KOPT-K1 (cell line): ENCODE data around the gene S100A10.

Experiments used
- H3K27ac ChIP-seq: fragments of 200-600 bp; sonication (generic); 2 replicates; pipeline ENCODE4 v1.5.1; 2016; ENCODE audit warnings: antibody characterized with exemption, mild to moderate bottlenecking, low read depth, low read length; ENCODE audit not compliant: poor library complexity, severe bottlenecking
- H3K36me3 ChIP-seq: fragments of 200-600 bp; sonication (generic); 2 replicates; pipeline ENCODE4 v1.5.1; 2017; ENCODE audit warnings: antibody characterized with exemption, mild to moderate bottlenecking, low read length, moderate library complexity; ENCODE audit not compliant: insufficient read depth
- H3K9me3 ChIP-seq: fragments of 200-600 bp; sonication (generic); 2 replicates; pipeline ENCODE4 v1.5.1; 2017; ENCODE audit warnings: antibody characterized with exemption, low read length, mild to moderate bottlenecking; ENCODE audit not compliant: insufficient read depth, poor library complexity, severe bottlenecking

The S100A10 gene

DNA sequence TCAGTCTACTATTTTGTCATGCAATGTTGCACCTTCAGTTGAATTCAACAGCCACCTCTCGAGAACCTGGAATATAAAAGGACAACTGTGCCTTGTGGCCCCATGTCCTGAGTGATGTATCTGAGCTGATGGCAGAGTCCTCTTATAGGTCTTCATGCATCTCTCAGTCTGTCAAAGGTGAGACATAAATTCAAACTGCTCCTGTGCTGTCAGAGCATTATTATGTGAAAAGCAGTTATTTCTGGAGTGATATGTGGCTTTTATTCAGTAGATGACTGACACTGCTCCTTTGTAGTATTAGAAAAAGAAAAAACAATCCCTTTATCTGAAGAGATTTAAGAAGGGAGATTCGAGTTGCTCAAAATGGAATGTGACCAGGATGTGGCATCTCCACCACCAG, 8.4 kb downstream of the S100A10 start:
- Histone ChIP-seq H3K36me3 (0 out of 2 replicates have a peak, but pooled peaks cover 9% of the 10 kb centered on the region), H3K9me3 (no peaks in the 10 kb centered on the region), H3K27ac (no peak overlapping the region)

GRCh38 chr1:151984313-151984956, 9.2 kb downstream of the S100A10 start:
- 0 out of 2 replicates have a peak, but pooled peaks cover 9% of the 10 kb centered on the region for H3K36me3 ChIP-seq
- no peak overlapping the region for H3K27ac ChIP-seq
- no peaks in the 10 kb centered on the region for H3K9me3 ChIP-seq

- H3K9me3 ChIP-seq, result no peaks in the 10 kb centered on the region
- 0 out of 2 replicates have a peak, but pooled peaks cover 9% of the 10 kb centered on the region for H3K36me3 ChIP-seq
- H3K27ac ChIP-seq, result no peak overlapping the region
These were observed 11.2 kb downstream of the S100A10 start for GRCh38 chr1:151982300-151983005.

DNA sequence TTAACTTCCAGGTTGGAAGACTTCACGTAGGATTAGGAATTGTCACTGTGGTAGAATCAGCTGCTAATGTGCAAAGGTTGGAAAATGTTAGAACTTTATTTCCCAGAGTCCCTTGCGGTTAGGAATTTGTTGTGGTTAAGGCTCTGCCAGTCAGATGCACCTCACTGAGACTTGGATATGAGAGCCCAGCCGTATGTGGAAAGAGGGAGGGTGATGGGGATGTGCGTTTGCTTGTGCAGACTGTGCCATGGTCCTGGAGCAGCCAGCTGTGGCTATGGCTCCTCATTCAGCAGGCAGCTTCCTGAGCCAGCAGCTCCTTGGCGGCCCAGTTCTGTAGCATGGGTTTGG, 12.5 kb downstream of the S100A10 start:
- no peak overlapping the region for H3K27ac ChIP-seq
- 0 out of 2 replicates have a peak, but pooled peaks cover 9% of the 10 kb centered on the region for H3K36me3 ChIP-seq
- no peaks in the 10 kb centered on the region for H3K9me3 ChIP-seq

DNA sequence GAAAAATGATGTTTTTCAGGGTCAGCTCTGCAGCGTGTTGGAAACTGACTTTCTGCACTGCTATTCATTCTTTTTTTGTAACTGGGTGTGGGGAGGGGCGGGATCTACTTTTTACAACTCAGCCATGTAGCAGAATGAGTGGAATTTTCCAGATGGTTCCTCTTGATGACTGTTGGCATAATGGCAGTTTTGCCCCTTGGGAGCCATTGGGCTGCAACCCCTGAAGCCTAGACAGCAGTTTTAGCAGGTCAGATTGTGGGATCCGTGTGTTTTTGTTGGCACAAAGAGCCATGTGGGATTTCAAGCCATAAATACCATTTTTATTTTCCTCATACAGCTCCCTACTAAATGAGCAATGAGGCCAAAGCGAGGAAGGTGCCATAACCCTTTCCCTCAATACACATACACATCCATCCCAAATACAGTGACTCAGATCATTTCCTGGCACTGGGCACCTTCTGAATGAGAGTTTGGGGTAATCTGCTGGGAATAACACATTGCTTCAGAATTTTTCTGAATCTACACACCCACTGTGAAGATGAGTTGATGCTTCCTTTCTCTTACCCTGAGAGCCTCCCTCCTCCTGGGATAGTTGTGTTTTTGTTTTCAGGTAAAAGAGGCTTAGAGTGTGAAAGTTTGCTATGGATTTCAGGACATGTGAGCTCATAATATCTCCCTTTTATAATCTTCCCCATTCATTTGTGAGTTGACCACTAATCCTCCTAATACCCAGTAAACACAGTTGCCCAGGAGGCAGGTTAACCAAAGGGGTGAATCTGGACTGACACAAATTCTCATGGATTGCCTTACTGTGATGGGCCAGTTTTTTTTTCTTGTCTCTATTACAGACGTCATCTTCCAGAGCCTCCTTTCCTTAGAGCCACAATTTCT, 13.1 kb downstream of the S100A10 start:
- Histone ChIP-seq H3K36me3 (0 out of 2 replicates have a peak, but pooled peaks cover 6% of the 10 kb centered on the region), H3K9me3 (no peaks in the 10 kb centered on the region), H3K27ac (no peak overlapping the region)

DNA sequence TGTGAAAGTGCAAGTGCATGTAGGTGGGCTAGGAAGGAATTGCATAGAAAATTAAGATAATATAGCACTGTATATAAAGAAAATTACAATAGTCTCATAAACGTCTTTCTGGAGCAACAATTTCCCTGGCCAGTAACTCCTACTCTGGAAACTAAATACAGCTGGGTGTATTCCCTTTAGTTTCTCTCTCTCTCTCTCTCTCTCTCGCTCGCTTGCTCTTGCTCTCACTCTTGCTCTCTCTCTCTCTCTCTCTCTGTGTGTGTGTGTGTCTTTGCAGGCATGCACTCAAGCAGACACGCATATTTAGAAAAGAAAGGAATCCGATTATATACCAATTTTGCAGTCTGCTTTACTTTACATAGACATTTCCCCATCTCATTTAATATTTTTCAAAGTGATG, 14.7 kb downstream of the S100A10 start:
- no peaks in the 10 kb centered on the region for H3K36me3 ChIP-seq
- no peak overlapping the region for H3K27ac ChIP-seq
- no peaks in the 10 kb centered on the region for H3K9me3 ChIP-seq

- Histone ChIP-seq H3K9me3 (no peaks in the 10 kb centered on the region), H3K27ac (no peak overlapping the region), H3K36me3 (no peaks in the 10 kb centered on the region)
These were observed 15.9 kb downstream of the S100A10 start for GRCh38 chr1:151977662-151978230.

- no peak overlapping the region for H3K27ac ChIP-seq
- H3K36me3 ChIP-seq, result no peaks in the 10 kb centered on the region
- H3K9me3 ChIP-seq, result no peaks in the 10 kb centered on the region
These were observed 16.8 kb downstream of the S100A10 start for GRCh38 chr1:151976858-151977257.

DNA sequence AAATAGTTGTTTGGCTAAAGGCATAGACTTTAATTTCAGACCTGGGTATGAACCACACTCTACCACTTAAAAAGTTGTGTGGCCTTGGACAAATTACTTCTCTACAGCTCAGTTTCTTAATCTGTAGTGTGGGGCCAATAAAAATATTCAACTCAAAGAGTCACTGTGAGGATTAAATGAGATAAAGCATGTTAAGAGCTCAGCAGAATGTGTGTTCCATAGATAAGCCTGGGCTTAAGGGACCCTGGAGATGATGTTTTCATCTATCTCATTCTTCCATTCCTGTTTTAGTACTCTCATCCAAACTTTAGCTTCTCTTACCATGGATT, 17.7 kb downstream of the S100A10 start:
- H3K36me3 ChIP-seq, result no peaks in the 10 kb centered on the region
- H3K9me3 ChIP-seq, result no peaks in the 10 kb centered on the region
- no peak overlapping the region for H3K27ac ChIP-seq

DNA sequence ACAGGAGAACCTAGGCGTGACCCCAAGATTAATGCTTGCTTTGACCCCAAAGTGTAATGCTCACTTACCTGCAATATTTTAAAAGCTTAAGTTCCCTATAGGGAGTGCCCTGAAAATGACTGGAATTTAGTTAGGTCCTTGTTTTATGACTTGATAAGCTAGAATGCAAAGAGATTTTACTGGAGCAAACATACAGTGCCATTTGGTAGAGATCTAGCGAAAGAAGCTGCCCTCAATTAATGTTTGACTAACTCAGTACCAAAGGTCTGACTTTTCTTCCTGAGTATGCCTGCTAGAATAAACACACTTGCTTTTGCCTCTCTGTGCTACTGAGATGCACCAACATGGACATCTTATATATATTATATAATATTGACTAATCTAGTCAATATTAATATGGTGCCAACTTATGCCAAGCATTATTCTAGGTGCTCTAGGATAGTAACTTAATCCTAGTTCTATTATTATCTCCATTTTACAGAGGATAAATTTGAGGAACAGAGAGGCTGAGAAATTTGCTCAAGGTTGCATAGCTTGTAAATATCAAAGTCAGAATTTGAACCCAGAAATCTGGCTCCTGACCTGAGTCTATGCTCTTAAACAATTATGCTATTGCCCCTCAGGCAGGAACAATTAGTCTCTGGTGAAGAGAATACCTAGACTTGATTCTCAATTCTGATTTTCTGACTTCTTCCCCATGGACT, 18.2 kb downstream of the S100A10 start:
- H3K36me3 ChIP-seq, result no peaks in the 10 kb centered on the region
- no peaks in the 10 kb centered on the region for H3K9me3 ChIP-seq
- H3K27ac ChIP-seq, result no peak overlapping the region

GRCh38 chr1:151972542-151973248, 21.0 kb downstream of the S100A10 start:
- Histone ChIP-seq H3K9me3 (no peaks in the 10 kb centered on the region), H3K36me3 (no peaks in the 10 kb centered on the region), H3K27ac (no peak overlapping the region)

GRCh38 chr1:151970626-151971025, 23.0 kb downstream of the S100A10 start:
- Histone ChIP-seq H3K36me3 (no peaks in the 10 kb centered on the region), H3K27ac (no peak overlapping the region), H3K9me3 (no peaks in the 10 kb centered on the region)

- no peak overlapping the region for H3K27ac ChIP-seq
- H3K36me3 ChIP-seq, result no peaks in the 10 kb centered on the region
- H3K9me3 ChIP-seq, result no peaks in the 10 kb centered on the region
These were observed 23.5 kb downstream of the S100A10 start for GRCh38 chr1:151970128-151970527.

DNA sequence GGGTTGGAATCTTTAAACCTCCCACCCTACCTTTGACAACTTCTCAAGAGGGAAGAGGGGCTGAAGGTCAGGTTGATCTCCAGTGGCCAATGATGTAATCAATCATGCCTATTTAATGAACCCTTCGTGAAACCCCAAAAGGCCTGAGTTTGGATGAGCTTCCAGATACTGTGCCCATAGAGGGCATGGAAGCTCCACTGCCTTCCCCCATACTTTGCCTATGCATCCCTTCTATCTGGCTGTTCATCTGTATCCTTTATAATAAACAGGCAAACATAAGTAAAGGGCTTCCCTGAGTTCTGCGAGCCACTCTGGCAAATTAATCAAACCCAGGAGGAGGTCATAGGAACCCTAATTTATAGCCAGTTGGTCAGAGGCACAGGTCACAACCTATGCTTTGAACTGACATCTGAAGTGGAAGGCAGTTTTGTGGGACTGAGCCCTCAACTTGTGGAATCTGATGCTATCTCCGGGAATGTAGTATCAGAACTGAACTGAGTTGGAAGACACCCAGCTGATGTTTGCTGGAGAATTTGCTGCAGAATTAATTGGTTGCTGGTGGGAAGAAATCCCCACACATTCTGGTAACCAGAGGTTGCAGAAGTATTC, 24.8 kb downstream of the S100A10 start:
- no peak overlapping the region for H3K27ac ChIP-seq
- no peaks in the 10 kb centered on the region for H3K36me3 ChIP-seq
- no peaks in the 10 kb centered on the region for H3K9me3 ChIP-seq
